Neuronal stem cell (in vitro differentiated cells): ENCODE data around the gene XYLT2.

Experiments
- DNase-seq: peaks from one replicate; pipeline ENCODE4 v3.0.0-alpha.2; 2013; ENCODE audit warnings: low spot score
- H2AFZ ChIP-seq: one replicate; pipeline ENCODE4 v1.6.1; 2013; ENCODE audit warnings: mild to moderate bottlenecking, low read length, inconsistent platforms
- H2AK5ac ChIP-seq: 2 replicates; pipeline ENCODE4 v1.6.1; 2013; ENCODE audit warnings: low read depth, mild to moderate bottlenecking, inconsistent platforms, low read length, moderate library complexity, mixed read lengths
- H2BK120ac ChIP-seq: 2 replicates; pipeline ENCODE4 v1.6.1; 2013; ENCODE audit warnings: low read depth, mild to moderate bottlenecking, inconsistent platforms, low read length, moderate library complexity, mixed read lengths
- H2BK12ac ChIP-seq: one replicate; pipeline ENCODE4 v1.6.1; 2013; ENCODE audit warnings: low read length, inconsistent platforms
- H2BK15ac ChIP-seq: 2 replicates; pipeline ENCODE4 v1.6.1; 2013; ENCODE audit warnings: mild to moderate bottlenecking, low read length, inconsistent platforms, mixed read lengths
- H2BK5ac ChIP-seq: one replicate; pipeline ENCODE4 v1.6.1; 2013; ENCODE audit warnings: inconsistent platforms, mild to moderate bottlenecking, low read length, moderate library complexity
- H3K14ac ChIP-seq: one replicate; pipeline ENCODE4 v1.6.1; 2013; ENCODE audit warnings: low read length, inconsistent platforms
- H3K18ac ChIP-seq: 2 replicates; pipeline ENCODE4 v1.6.1; 2013; ENCODE audit warnings: low read length, inconsistent platforms
- H3K23ac ChIP-seq: 2 replicates; pipeline ENCODE4 v1.6.1; 2013; ENCODE audit warnings: low read depth, mild to moderate bottlenecking, mixed read lengths, low read length, inconsistent platforms; ENCODE audit not compliant: poor library complexity
- H3K27ac ChIP-seq: replicated peaks from 3 replicates; pipeline ENCODE4 v1.5.1; 2013; ENCODE audit warnings: low read length, inconsistent platforms
- H3K27me3 ChIP-seq, 3 experiments: 2 replicates each; pipeline ENCODE4 v1.6.1; 2013; ENCODE audit warnings: low read length in 3 of 3, mild to moderate bottlenecking in 2 of 3, inconsistent platforms in 1 of 3, low read depth in 1 of 3, mixed read lengths in 1 of 3, moderate library complexity in 1 of 3; ENCODE audit not compliant: control insufficient read depth in 3 of 3, insufficient read depth in 3 of 3
- H3K36me3 ChIP-seq, 2 donors: replicated peaks in 1 of 2; 2 replicates each; pipeline ENCODE4 v1.6.1; 2013; ENCODE audit warnings: low read length in 2 of 2; ENCODE audit not compliant: control insufficient read depth in 2 of 2, insufficient read depth in 2 of 2
- H3K4ac ChIP-seq: 2 replicates; pipeline ENCODE4 v1.6.1; 2013; ENCODE audit warnings: inconsistent platforms, mild to moderate bottlenecking, low read length, moderate library complexity
- H3K4me1 ChIP-seq, 2 donors: 1 replicate in 1 of 2; 2 replicates in 1 of 2; pipeline ENCODE4 v1.6.1; 2013; ENCODE audit warnings: low read length in 2 of 2, low read depth in 1 of 2; ENCODE audit not compliant: control insufficient read depth in 2 of 2, insufficient read depth in 1 of 2
- H3K4me2 ChIP-seq: one replicate; pipeline ENCODE4 v1.6.1; 2013; ENCODE audit warnings: mild to moderate bottlenecking, low read length, inconsistent platforms; ENCODE audit not compliant: insufficient read depth, poor library complexity, severe bottlenecking
- H3K4me3 ChIP-seq, 2 donors: 2 replicates each; pipeline ENCODE4 v1.5.1; 2013; ENCODE audit warnings: low read length in 2 of 2, mild to moderate bottlenecking in 2 of 2, inconsistent platforms in 1 of 2, moderate library complexity in 1 of 2
- H3K79me1 ChIP-seq: one replicate; pipeline ENCODE4 v1.6.1; 2013; ENCODE audit warnings: low read depth, mild to moderate bottlenecking, inconsistent platforms, low read length, moderate library complexity
- H3K9ac ChIP-seq: one replicate; pipeline ENCODE4 v1.6.1; 2013; ENCODE audit warnings: mild to moderate bottlenecking, low read depth, low read length, inconsistent platforms; ENCODE audit not compliant: poor library complexity
- H3K9me3 ChIP-seq, 2 donors: replicated peaks in 1 of 2; 2 replicates each; pipeline versions ENCODE3 to v1.6.1; 2013; ENCODE audit warnings: low read length in 2 of 2, mild to moderate bottlenecking in 2 of 2, inconsistent platforms in 1 of 2, low read depth in 1 of 2, mixed read lengths in 1 of 2, moderate library complexity in 1 of 2; ENCODE audit not compliant: control insufficient read depth in 2 of 2, insufficient read depth in 1 of 2
- H4K8ac ChIP-seq: one replicate; pipeline ENCODE4 v1.6.1; 2013; ENCODE audit warnings: low read depth, mild to moderate bottlenecking, inconsistent platforms, low read length, moderate library complexity
- H4K91ac ChIP-seq: one replicate; pipeline ENCODE4 v1.6.1; 2013; ENCODE audit warnings: low read length, low read depth, mild to moderate bottlenecking, inconsistent platforms; ENCODE audit not compliant: poor library complexity
- WGBS, 2 donors: extraction: QIAGEN DNeasy Blood & Tissue Kit; methylation state at CpG; one replicate each; pipeline ENCODE4 v1.1.7; 2013; ENCODE audit warnings: missing lambda C conversion rate in 2 of 2, mixed read lengths in 1 of 2; ENCODE audit not compliant: insufficient read length in 2 of 2, insufficient replicate concordance in 1 of 2; ENCODE audit errors: extremely low coverage in 2 of 2; 5-methylcytosine and 5-hydroxymethylcytosine counted together

XYLT2 gene

DNA sequence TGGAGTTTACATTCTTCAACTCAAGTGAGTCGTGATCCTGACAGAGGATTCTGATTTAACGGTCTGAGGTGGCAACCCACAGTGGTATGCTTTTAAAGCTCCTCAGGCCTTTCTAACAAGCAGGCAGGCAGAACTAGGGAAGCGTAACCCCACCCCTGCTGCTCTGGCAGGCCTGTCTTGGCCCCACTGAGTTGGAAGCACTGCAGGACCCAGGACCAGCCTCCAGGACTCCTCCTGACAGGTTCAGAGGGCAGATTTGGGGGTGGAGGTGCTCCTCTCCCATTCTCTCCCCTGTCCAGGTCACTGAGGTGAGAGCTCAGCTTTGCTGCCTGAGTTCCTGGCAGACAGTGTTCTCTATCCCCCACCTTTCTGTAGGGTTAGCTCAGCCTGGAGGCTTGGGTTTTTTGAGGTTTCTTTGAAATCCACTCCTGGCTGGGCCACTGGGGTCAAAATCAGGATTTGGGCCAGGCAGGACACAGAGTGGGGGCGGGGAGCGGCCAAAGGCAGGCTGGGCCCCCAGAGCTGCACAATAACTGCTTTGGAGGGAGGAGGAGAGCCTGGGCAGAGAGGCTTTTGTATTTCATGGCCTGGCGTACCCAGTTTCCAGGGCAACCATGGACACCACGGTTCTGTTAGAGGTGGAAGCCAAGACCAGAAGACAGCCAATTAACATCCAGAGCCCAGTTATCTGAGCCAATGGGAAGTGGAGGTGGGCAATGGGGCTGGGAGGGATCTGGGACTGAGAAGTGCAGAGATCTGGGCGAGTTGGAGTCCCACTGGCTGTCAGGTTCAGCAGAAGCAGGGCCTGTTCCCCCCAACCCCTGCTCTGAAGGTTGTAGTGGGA lies 17.5 kb downstream of the XYLT2 start:
- no peak overlapping the region for H3K18ac ChIP-seq
- no peak overlapping the region for H2BK5ac ChIP-seq
- no peak overlapping the region for H3K4ac ChIP-seq
- peaks cover 20 to 35% of the 10 kb centered on the region in 2 donors for H3K4me1 ChIP-seq
- no peak overlapping the region for H4K91ac ChIP-seq
- H3K9me3 ChIP-seq, result no peaks in the 10 kb centered on the region
- no peak overlapping the region for H3K14ac ChIP-seq
- peak; percentile 90 for DNase-seq
- H2AFZ ChIP-seq, result peak overlapping the region; percentile 11
- H2BK120ac ChIP-seq, result no peak overlapping the region
- H2BK15ac ChIP-seq, result no peak overlapping the region
- H3K4me3 ChIP-seq, result no peak overlapping the region
- peak overlapping the region; percentile 79 for H3K4me2 ChIP-seq
- peaks cover 2% of the 10 kb centered on the region for H3K79me1 ChIP-seq
- H3K27me3 ChIP-seq, result no peaks in the 10 kb centered on the region
- H3K9ac ChIP-seq, result no peak overlapping the region
- no peak overlapping the region for H2AK5ac ChIP-seq
- peak overlapping the region; percentile 67 for H3K27ac ChIP-seq
- no CpG with 5 or more reads among the region's 8 CpGs for WGBS, 2 donors
- H4K8ac ChIP-seq, result no peak overlapping the region
- H3K36me3 ChIP-seq, result peaks cover 28 to 58% of the 10 kb centered on the region in 2 donors
- no peak overlapping the region for H2BK12ac ChIP-seq
- peak overlapping the region; percentile 70 for H3K23ac ChIP-seq

DNA sequence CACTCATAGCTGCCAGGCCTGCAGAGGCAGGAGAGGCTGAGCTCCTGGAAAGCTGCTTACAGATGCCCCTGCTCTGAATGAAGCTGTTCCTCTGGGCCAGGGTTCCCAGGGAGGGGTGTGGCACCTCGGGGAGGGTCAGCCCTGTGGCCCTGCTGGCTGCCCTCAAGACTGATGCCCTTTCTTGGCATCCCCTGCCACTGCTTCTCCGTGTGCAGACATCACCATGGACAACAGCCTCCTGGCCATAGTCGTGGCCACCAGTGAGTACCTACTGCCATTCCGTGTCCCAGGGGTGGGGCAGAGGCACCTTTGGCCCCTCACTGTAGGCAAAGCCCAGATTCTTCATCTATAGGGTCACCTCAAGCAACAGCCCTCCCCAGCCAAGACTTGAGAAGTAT lies 18.1 kb downstream of the XYLT2 start:
- WGBS, 2 donors, result no CpG with 5 or more reads among the region's 4 CpGs
- Histone ChIP-seq H2AFZ (no peak overlapping the region), H2BK5ac (no peak overlapping the region), H3K4ac (no peak overlapping the region), H2AK5ac (no peak overlapping the region), H2BK120ac (no peak overlapping the region), H3K18ac (no peak overlapping the region), H3K36me3 (peaks cover 23 to 58% of the 10 kb centered on the region in 2 donors), H4K91ac (no peak overlapping the region), H3K23ac (peak overlapping the region; percentile 70), H2BK15ac (no peak overlapping the region), H3K9ac (peak overlapping the region; percentile 67), H3K4me1 (peaks cover 20 to 35% of the 10 kb centered on the region in 2 donors), H3K9me3 (no peaks in the 10 kb centered on the region), H3K4me2 (peak overlapping the region; percentile 12), H2BK12ac (no peak overlapping the region), H3K27ac (no peak overlapping the region), H3K27me3 (no peaks in the 10 kb centered on the region), H3K4me3 (no peak overlapping the region), H3K79me1 (no peaks in the 10 kb centered on the region), H3K14ac (no peak overlapping the region), H4K8ac (no peak overlapping the region)
- no peak for DNase-seq

DNA sequence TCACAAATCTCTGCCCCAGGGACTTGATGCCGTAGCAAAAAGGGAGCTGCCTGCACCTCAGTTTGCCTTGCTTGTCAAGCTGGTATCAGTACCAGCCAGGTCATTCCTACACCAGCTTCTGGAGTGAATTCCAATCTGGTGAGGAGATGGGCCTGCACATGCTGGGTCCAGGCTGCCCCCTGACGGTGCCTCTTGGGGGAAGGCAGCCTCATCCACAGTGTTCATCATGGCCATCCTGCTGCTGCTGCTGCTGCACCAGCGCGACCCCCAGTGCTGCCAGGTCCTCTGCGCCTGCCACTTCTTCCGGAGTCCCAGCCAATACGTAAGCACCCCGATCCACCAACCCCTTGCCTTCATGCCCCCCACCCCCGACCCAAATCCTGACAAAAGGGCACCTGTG lies 18.8 kb downstream of the XYLT2 start:
- H3K4me2 ChIP-seq, result no peak overlapping the region
- no peaks in the 10 kb centered on the region for H3K79me1 ChIP-seq
- no peak overlapping the region for H3K14ac ChIP-seq
- H2BK120ac ChIP-seq, result no peak overlapping the region
- no peak overlapping the region for H3K27ac ChIP-seq
- DNase-seq, result no peak
- no peak overlapping the region for H3K23ac ChIP-seq
- no peak overlapping the region for H3K4me3 ChIP-seq
- no peak overlapping the region for H2AFZ ChIP-seq
- H4K8ac ChIP-seq, result no peak overlapping the region
- H3K36me3 ChIP-seq, result peaks cover 21 to 58% of the 10 kb centered on the region in 2 donors
- no peaks in the 10 kb centered on the region for H3K27me3 ChIP-seq
- H3K4ac ChIP-seq, result no peak overlapping the region
- H2BK5ac ChIP-seq, result no peak overlapping the region
- no peaks in the 10 kb centered on the region for H3K9me3 ChIP-seq
- no peak overlapping the region for H4K91ac ChIP-seq
- no peak overlapping the region for H2BK15ac ChIP-seq
- peaks cover 17 to 35% of the 10 kb centered on the region in 2 donors for H3K4me1 ChIP-seq
- no peak overlapping the region for H2BK12ac ChIP-seq
- WGBS, 2 donors, result no CpG with 5 or more reads among the region's 9 CpGs
- no peak overlapping the region for H2AK5ac ChIP-seq
- no peak overlapping the region for H3K9ac ChIP-seq
- no peak overlapping the region for H3K18ac ChIP-seq

DNA sequence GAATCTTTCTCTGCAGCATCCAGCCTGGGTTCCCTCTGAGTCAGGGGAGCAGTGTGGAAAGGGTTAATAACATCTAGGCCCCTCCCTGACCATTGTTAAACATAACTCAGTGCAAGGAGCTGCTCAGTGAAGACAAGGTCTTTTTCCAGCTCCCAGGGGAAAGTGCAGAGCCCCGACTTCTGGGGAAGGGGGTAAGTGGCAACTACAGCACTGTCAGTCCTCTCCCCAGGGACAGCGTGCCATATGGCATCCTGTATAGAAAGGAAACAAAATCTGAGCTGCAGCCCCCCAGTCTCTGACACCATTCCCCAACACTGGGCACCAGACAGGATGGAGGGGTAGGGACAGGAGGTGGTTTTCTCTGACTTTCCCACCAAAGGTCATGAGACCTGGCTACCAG lies 19.2 kb downstream of the XYLT2 start:
- WGBS, 2 donors, result no CpG with 5 or more reads among the region's 2 CpGs
- no peak overlapping the region for H2BK5ac ChIP-seq
- H3K4me2 ChIP-seq, result no peak overlapping the region
- no peak overlapping the region for H4K8ac ChIP-seq
- H3K79me1 ChIP-seq, result no peaks in the 10 kb centered on the region
- no peak overlapping the region for H2BK120ac ChIP-seq
- H3K4ac ChIP-seq, result no peak overlapping the region
- H2BK12ac ChIP-seq, result no peak overlapping the region
- H3K27me3 ChIP-seq, result no peaks in the 10 kb centered on the region
- H3K36me3 ChIP-seq, result peaks cover 26 to 58% of the 10 kb centered on the region in 2 donors
- H3K27ac ChIP-seq, result no peak overlapping the region
- H3K4me3 ChIP-seq, result no peak overlapping the region
- no peak overlapping the region for H3K14ac ChIP-seq
- H2BK15ac ChIP-seq, result no peak overlapping the region
- no peak for DNase-seq
- no peak overlapping the region for H3K9ac ChIP-seq
- H3K18ac ChIP-seq, result no peak overlapping the region
- no peak overlapping the region for H4K91ac ChIP-seq
- H2AK5ac ChIP-seq, result no peak overlapping the region
- H3K9me3 ChIP-seq, result no peaks in the 10 kb centered on the region
- H3K4me1 ChIP-seq, result peaks cover 17 to 35% of the 10 kb centered on the region in 2 donors
- H2AFZ ChIP-seq, result no peak overlapping the region
- H3K23ac ChIP-seq, result no peak overlapping the region
